Measurements from ENCODE around the gene LRMDA.

Gene LRMDA

DNA sequence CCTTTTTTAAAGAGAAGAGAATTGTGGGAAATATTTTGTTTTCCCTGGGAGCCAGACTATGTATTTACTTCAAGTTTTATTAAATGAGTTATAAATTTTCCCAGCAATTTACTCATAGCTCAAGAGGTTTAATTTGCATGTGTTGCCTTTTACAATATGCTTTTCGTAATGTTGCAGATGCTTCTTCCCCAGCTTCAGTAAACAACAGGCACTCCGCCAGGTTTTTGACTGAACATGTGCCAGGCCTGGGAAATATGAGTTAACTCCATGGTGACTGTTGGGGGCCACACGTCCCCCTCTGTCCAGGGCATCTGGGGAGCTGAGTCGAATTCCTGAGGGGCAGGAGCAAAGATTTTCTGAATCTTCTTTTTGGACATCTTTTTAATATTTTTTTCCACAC lies 545.7 kb downstream of the LRMDA start:
- H3K4me2 ChIP-seq (ENCODE audit: low read length) = no peak overlapping the region
- H3K4me1 ChIP-seq = no peaks in the 10 kb centered on the region
- H3K79me2 ChIP-seq = no peaks in the 10 kb centered on the region
- no peak overlapping the region for H3K4me3 ChIP-seq (ENCODE audit: low read depth, low read length)
- no peak overlapping the region for H2AFZ ChIP-seq
- no peak overlapping the region for H3K9ac ChIP-seq
- H3K27me3 ChIP-seq (ENCODE audit: control insufficient read depth, insufficient read depth, low read length) = no peaks in the 10 kb centered on the region
- H3K27ac ChIP-seq = no peak overlapping the region
- TF ChIP-seq, protein P1, sequence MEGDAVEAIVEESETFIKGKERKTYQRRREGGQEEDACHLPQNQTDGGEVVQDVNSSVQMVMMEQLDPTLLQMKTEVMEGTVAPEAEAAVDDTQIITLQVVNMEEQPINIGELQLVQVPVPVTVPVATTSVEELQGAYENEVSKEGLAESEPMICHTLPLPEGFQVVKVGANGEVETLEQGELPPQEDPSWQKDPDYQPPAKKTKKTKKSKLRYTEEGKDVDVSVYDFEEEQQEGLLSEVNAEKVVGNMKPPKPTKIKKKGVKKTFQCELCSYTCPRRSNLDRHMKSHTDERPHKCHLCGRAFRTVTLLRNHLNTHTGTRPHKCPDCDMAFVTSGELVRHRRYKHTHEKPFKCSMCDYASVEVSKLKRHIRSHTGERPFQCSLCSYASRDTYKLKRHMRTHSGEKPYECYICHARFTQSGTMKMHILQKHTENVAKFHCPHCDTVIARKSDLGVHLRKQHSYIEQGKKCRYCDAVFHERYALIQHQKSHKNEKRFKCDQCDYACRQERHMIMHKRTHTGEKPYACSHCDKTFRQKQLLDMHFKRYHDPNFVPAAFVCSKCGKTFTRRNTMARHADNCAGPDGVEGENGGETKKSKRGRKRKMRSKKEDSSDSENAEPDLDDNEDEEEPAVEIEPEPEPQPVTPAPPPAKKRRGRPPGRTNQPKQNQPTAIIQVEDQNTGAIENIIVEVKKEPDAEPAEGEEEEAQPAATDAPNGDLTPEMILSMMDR (IDR thresholded peaks at IDR 0.05) = no peak
- no peaks in the 10 kb centered on the region for H3K36me3 ChIP-seq (ENCODE audit: control insufficient read depth, insufficient read depth, low read length)
- no peaks in the 10 kb centered on the region for H3K9me3 ChIP-seq (ENCODE audit: control insufficient read depth, low read length)

DNA sequence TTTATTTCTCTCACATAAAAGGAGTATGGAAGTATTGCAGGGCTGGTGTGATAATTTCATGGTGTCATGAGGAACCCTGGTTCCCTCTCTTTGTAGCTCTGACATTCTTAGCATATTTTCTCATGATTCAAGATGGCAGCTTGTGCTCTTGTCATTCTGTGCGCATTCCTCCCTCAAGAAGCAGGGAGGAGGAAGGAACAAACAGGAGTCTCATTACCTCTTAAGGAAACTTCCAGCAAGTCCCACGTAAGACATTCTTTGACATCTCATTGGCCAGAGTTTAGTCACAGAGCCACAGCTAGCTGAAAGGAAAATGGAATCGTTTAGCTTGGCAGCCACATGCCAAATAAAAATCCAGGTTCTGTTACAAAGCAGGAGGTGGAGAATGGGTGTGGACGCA lies 546.8 kb downstream of the LRMDA start:
- Histone ChIP-seq H3K27ac (no peak overlapping the region), H3K36me3 (ENCODE audit: control insufficient read depth, insufficient read depth, low read length) (no peaks in the 10 kb centered on the region), H3K9ac (no peak overlapping the region), H3K27me3 (ENCODE audit: control insufficient read depth, insufficient read depth, low read length) (no peaks in the 10 kb centered on the region), H3K9me3 (ENCODE audit: control insufficient read depth, low read length) (no peaks in the 10 kb centered on the region), H3K4me3 (ENCODE audit: low read depth, low read length) (no peak overlapping the region), H3K79me2 (no peaks in the 10 kb centered on the region), H3K4me1 (no peaks in the 10 kb centered on the region), H2AFZ (no peak overlapping the region), H3K4me2 (ENCODE audit: low read length) (no peak overlapping the region)
- TF ChIP-seq, protein P1 (IDR thresholded peaks at IDR 0.05) = no peak

DNA sequence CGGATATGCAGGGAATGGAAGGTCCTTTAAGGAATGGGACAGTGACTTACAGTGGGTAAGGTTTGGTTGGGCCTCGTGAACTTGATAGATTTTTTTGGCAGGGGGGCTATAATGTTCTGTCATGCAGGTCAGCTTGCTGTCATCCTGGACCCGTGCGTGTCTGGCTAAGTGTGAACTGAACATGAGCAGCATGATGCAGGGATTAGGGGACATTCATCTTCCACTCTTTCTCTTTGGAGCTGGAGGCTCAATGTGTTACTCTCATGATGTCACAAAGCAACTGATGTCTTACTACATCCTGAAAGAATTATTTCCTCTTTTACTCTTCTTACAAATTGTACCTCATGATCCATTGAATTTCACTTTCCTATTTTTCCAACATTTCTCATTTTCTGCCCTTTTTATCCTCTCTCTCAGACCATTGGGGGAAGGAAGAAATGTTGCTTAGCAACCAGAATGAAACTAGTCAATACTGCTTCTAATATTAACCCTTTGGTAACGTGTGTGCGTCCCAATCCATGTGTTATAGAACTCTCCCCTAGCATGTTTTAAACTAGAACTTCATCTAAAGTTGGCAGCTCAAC lies 549.1 kb downstream of the LRMDA start:
- Histone ChIP-seq H3K27ac (no peak overlapping the region), H3K36me3 (ENCODE audit: control insufficient read depth, insufficient read depth, low read length) (no peaks in the 10 kb centered on the region), H2AFZ (no peak overlapping the region), H3K79me2 (no peaks in the 10 kb centered on the region), H3K4me3 (ENCODE audit: low read depth, low read length) (no peak overlapping the region), H3K4me2 (ENCODE audit: low read length) (no peak overlapping the region), H3K9ac (no peak overlapping the region), H3K27me3 (ENCODE audit: control insufficient read depth, insufficient read depth, low read length) (no peaks in the 10 kb centered on the region), H3K4me1 (no peaks in the 10 kb centered on the region), H3K9me3 (ENCODE audit: control insufficient read depth, low read length) (no peaks in the 10 kb centered on the region)
- TF ChIP-seq, protein P1 (IDR thresholded peaks at IDR 0.05) = no peak

DNA sequence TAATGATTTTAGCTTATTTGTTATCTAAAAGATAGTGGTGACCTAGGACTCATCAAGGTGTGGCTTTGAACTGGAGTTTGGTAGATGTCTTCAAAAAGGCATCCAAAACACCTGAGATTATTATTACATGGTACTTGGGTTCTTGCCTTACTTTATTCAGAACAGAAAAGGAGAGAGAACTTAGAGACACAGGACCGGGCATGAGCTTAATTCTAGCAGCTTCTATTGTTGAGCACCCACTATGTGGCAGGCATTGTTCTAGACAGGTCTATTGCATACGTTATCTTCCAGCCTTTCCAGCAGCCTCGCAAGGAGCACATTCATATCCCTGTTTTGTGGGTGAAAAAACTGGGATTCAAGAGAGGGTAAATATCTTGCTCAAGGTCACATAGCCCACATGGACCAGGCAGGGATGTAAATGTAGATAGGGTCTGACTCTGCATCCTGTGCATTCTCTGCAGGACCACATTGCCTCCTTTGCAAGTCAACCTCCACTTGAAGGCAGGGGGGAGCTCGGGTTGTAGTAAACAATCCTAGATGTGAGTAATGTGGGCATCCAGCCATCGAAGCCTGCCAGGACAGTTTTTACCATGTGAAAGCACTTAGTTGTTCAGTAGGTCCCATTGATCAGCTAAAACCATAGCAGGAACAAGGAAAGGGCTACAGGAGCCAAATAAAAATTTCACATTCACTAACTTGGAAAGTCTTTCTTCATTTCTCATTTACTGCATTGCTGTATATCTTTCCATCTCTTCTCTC lies 551.4 kb downstream of the LRMDA start:
- TF ChIP-seq, protein P1 (IDR thresholded peaks at IDR 0.05) = no peak
- no peaks in the 10 kb centered on the region for H3K9me3 ChIP-seq (ENCODE audit: control insufficient read depth, low read length)
- no peak overlapping the region for H3K4me2 ChIP-seq (ENCODE audit: low read length)
- H3K27me3 ChIP-seq (ENCODE audit: control insufficient read depth, insufficient read depth, low read length) = no peaks in the 10 kb centered on the region
- H3K9ac ChIP-seq = no peak overlapping the region
- no peak overlapping the region for H3K27ac ChIP-seq
- no peaks in the 10 kb centered on the region for H3K4me1 ChIP-seq
- H3K79me2 ChIP-seq = no peaks in the 10 kb centered on the region
- no peak overlapping the region for H3K4me3 ChIP-seq (ENCODE audit: low read depth, low read length)
- no peak overlapping the region for H2AFZ ChIP-seq
- no peaks in the 10 kb centered on the region for H3K36me3 ChIP-seq (ENCODE audit: control insufficient read depth, insufficient read depth, low read length)

DNA sequence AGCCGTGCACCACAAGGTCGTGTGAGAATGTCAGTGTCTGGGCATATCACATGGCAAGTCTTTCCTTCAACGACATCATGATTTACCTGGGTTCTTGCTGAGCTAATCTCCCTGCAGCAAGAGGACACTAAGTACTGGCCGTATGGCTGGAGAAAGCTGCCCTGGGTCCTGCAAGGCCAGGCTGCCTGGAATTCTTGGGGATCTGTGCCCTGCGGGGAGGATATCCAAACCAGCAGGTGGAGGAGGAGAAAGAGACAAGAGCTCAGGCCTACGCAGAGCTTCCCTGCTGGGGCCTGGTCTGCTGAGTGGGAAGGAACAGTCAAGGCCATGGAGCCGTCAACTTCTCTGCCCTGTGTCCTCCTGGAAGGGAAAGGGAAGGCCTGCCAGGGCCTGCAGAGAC lies 552.6 kb downstream of the LRMDA start:
- TF ChIP-seq, protein P1 (IDR thresholded peaks at IDR 0.05) = no peak
- H3K9ac ChIP-seq = no peak overlapping the region

More for the DNA sequence above, 552.6 kb downstream of the LRMDA start:
- H3K4me1 ChIP-seq = no peaks in the 10 kb centered on the region
- no peaks in the 10 kb centered on the region for H3K79me2 ChIP-seq
- H3K27ac ChIP-seq = no peak overlapping the region
- H3K4me2 ChIP-seq (ENCODE audit: low read length) = no peak overlapping the region
- H3K9me3 ChIP-seq (ENCODE audit: control insufficient read depth, low read length) = no peaks in the 10 kb centered on the region
- H3K36me3 ChIP-seq (ENCODE audit: control insufficient read depth, insufficient read depth, low read length) = no peaks in the 10 kb centered on the region
- H3K27me3 ChIP-seq (ENCODE audit: control insufficient read depth, insufficient read depth, low read length) = no peaks in the 10 kb centered on the region
- H2AFZ ChIP-seq = no peak overlapping the region
- H3K4me3 ChIP-seq (ENCODE audit: low read depth, low read length) = no peak overlapping the region

Measured in parathyroid adenoma (tissue), 2 donors.